Esophagus squamous epithelium (tissue), 4 donors: ENCODE data around the gene CCDC110.

Source experiments
- CTCF ChIP-seq, 6 experiments: fragments of 450-650 bp in 4 of 6; fragments of 200-600 bp in 2 of 6; sonication (generic) in 2 of 6; IDR thresholded peaks; one replicate each; pipeline ENCODE4 v1.5.1; 2016 to 2019; ENCODE audit warnings: antibody characterized with exemption in 6 of 6, mild to moderate bottlenecking in 4 of 6, moderate library complexity in 4 of 6
- POLR2A ChIP-seq, 4 donors: fragments of 450-650 bp; IDR thresholded peaks; one replicate each; pipeline ENCODE4 v1.6.1; 2017; ENCODE audit warnings: antibody characterized with exemption in 4 of 4, mild to moderate bottlenecking in 4 of 4, moderate library complexity in 3 of 4

DNA sequence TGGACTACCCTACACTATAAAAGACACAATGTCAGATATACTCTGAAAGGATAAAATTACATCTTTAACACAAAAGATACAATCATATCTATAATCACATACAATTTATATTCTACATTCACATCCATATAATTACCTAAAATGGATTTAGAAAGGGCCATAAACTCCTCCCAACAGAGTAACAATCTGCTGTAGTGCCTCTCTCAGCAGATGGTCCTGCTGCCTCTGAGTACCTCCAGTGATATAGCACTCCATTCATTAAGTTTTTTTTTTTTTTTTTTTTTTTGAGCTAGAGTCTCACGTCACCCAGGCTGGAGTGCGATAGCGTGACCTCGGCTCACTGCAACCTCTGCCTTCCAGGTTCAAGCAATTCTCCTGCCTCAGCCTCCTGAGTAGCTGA lies 67.5 kb downstream of the CCDC110 start:
- TF ChIP-seq CTCF (IDR thresholded peaks at IDR 0.05) (no peak), POLR2A (IDR thresholded peaks at IDR 0.05) (no peak)
